K562 (cell line): ENCODE measurements around the gene ATP6V1A. TPM values are rescaled to one million over a fixed set of nuclear protein-coding genes. Genes with fewer than 3 reads are reported as not detected.

Experiments used
- ATAC-seq: fragments of 200-7000 bp; cut with Tn5 transposase; 3 replicates; pipeline ENCODE4 v1.9.1; 2020; ENCODE audit warnings: moderate library complexity
- BruUV-seq: library from RNA; stranded (reverse); fragments of 400-500 nt; replicated peaks from 2 replicates; lab custom pipeline; 2021; lab: Mats Ljungman, UMichigan
- CTCF ChIA-PET: fragments of 300-600 bp; formaldehyde crosslinking; extraction: SDS; loops from one replicate; lab custom pipeline; 2021; ENCODE audit warnings: low intra/inter-chr PET ratio; lab: Yijun Ruan, JAX
- POLR2A ChIA-PET: fragments of 300-600, 350-650 bp; sonication (Branson Sonifier 250); formaldehyde crosslinking; extraction: SDS; loops from one replicate; lab custom pipeline; 2021; ENCODE audit warnings: antibody characterized with exemption, inconsistent platforms; lab: Yijun Ruan, JAX
- DNase-seq, 4 experiments: peaks; one replicate each; pipeline versions ENCODE4 v3.0.0 to v3.0.0-alpha.2; 2011 to 2018; ENCODE audit warnings: low spot score in 3 of 4, mixed read lengths in 3 of 4; ENCODE audit errors: extremely low read depth in 1 of 4
- FAIRE-seq: peaks from 2 replicates; lab custom pipeline; 2011; peaks lifted over from hg19 to GRCh38; lab: Jason Lieb, UNC
- H2AFZ ChIP-seq: 2 replicates; pipeline ENCODE4 v1.6.0; 2011; ENCODE audit warnings: low read depth, low read length, control low read depth, inconsistent platforms
- H3K27ac ChIP-seq: fragments of 200-600 bp; 3 replicates; pipeline ENCODE4 v1.8.0; 2011; ENCODE audit warnings: low read depth, mild to moderate bottlenecking, control low read depth, inconsistent platforms, low read length, moderate library complexity, mixed read lengths; ENCODE audit errors: extremely low read depth
- H3K27me3 ChIP-seq, 2 experiments: fragments of 300-600 bp in 1 of 2; 2 replicates in 1 of 2; 3 replicates in 1 of 2; pipeline versions ENCODE4 v1.6.0 to v1.8.0; 2011; ENCODE audit warnings: inconsistent platforms in 2 of 2, low read length in 2 of 2, mild to moderate bottlenecking in 1 of 2, mixed read lengths in 1 of 2, moderate library complexity in 1 of 2; ENCODE audit not compliant: control insufficient read depth in 2 of 2, insufficient read depth in 2 of 2
- H3K36me3 ChIP-seq: fragments of 300-600 bp; 3 replicates; pipeline ENCODE4 v1.8.0; 2011; ENCODE audit warnings: mild to moderate bottlenecking, low read length, inconsistent platforms; ENCODE audit not compliant: control insufficient read depth, insufficient read depth
- H3K4me1 ChIP-seq, 2 experiments: fragments of 200-600 bp in 1 of 2; replicated peaks in 1 of 2; 2 replicates in 1 of 2; 3 replicates in 1 of 2; pipeline versions ENCODE4 v1.5.1 to v1.8.0; 2011; ENCODE audit warnings: inconsistent platforms in 2 of 2, low read length in 2 of 2, mild to moderate bottlenecking in 1 of 2, mixed read lengths in 1 of 2, moderate library complexity in 1 of 2; ENCODE audit not compliant: control insufficient read depth in 2 of 2, insufficient read depth in 2 of 2
- H3K4me2 ChIP-seq: 2 replicates; pipeline ENCODE4 v1.6.1; 2011; ENCODE audit warnings: low read length, control low read depth, inconsistent platforms, mixed read lengths; ENCODE audit not compliant: insufficient read depth
- H3K4me3 ChIP-seq: fragments of 200-600 bp; sonication (generic), shearing (Covaris generic); 2 replicates; pipeline ENCODE4 v1.5.1; 2016; ENCODE audit warnings: control low read depth, inconsistent platforms
- H3K79me2 ChIP-seq: fragments of 200-600 bp; 3 replicates; pipeline ENCODE4 v1.8.0; 2011; ENCODE audit warnings: low read length, inconsistent platforms; ENCODE audit not compliant: control insufficient read depth, insufficient read depth
- H3K9ac ChIP-seq, 2 experiments: 2 replicates each; pipeline versions ENCODE4 v1.6.0 to v1.6.1; 2011; ENCODE audit warnings: low read depth in 2 of 2, low read length in 2 of 2, control low read depth in 1 of 2, inconsistent platforms in 1 of 2, mild to moderate bottlenecking in 1 of 2, mixed read lengths in 1 of 2; ENCODE audit not compliant: insufficient read depth in 1 of 2
- H3K9me1 ChIP-seq: one replicate; pipeline ENCODE4 v1.6.0; 2011; ENCODE audit warnings: inconsistent platforms, mild to moderate bottlenecking, low read length, moderate library complexity; ENCODE audit not compliant: control insufficient read depth, insufficient read depth
- H3K9me3 ChIP-seq: replicated peaks from 2 replicates; pipeline ENCODE4 v1.5.1; 2011; ENCODE audit warnings: low read depth, low read length, inconsistent platforms; ENCODE audit not compliant: control insufficient read depth, insufficient read depth
- H4K20me1 ChIP-seq: replicated peaks from 2 replicates; pipeline ENCODE4 v1.6.1; 2011; ENCODE audit warnings: low read length, inconsistent platforms, mixed read lengths; ENCODE audit not compliant: control insufficient read depth, insufficient read depth
- POLR2A ChIP-seq: fragments of 450-650 bp; conservative IDR thresholded peaks from 2 replicates; pipeline ENCODE4 v1.6.1; 2016
- SUPT5H ChIP-seq: fragments of 450-650 bp; IDR thresholded peaks from 2 replicates; pipeline ENCODE4 v1.6.1; 2016
- ZNF830 ChIP-seq: fragments of 250-450 bp; sonication (Bioruptor Pico); IDR thresholded peaks from 2 replicates; pipeline ENCODE4 v1.5.0; 2021; ENCODE audit warnings: mild to moderate bottlenecking
- WGBS: fragments of 100-300 bp; shearing (Covaris generic); methylation state at CpG from one replicate; pipeline ENCODE4 v1.1.6; 2016; ENCODE audit warnings: low coverage, mixed read lengths; ENCODE audit not compliant: insufficient coverage; ENCODE audit errors: missing lambda C conversion rate; 5-methylcytosine and 5-hydroxymethylcytosine counted together
- in situ Hi-C: fragments of 300-500 bp; cut with MboI; formaldehyde crosslinking; loops from 4 replicates; pipeline ENCODE4 v1.15.0; 2018; ENCODE audit warnings: inconsistent platforms, mixed read lengths
- intact Hi-C: fragments of 100-400 bp; cut with micrococcal nuclease; formaldehyde crosslinking; loops from 2 replicates; pipeline ENCODE4 v1.14.2; 2022
- polyA plus RNA-seq, 8 experiments: library from polyadenylated mRNA; depleted of rRNA in 4 of 8; stranded (reverse) in 5 of 8; unstranded in 3 of 8; fragments of >200 nt; fragmentation: Nextera tagmentation in 2 of 8; fragmentation: Illumina TruSeq in 1 of 8; extraction: Ambion mirVana in 2 of 8; extraction: Trizol in 1 of 8; gene quantifications; 2 replicates each; pipeline versions ENCODE4 v1.2.1 to v1.2.3, GENCODE V29; 2011 to 2014; ENCODE audit warnings: inconsistent platforms in 1 of 8, missing spikeins in 1 of 8
- total RNA-seq, 7 experiments: library from RNA; depleted of rRNA in 6 of 7; stranded (reverse); fragments of >200 nt in 6 of 7; fragmentation: Illumina TruSeq in 2 of 7; extraction: Trizol in 2 of 7; gene quantifications; 2 replicates each; pipeline versions ENCODE4 v1.2.1 to v1.2.3, GENCODE V29; 2011 to 2021; ENCODE audit warnings: low replicate concordance in 1 of 7
- TF ChIP-seq, protein P1 (sequence below): fragments of 450-650 bp; IDR thresholded peaks from 2 replicates; pipeline ENCODE4 v1.6.1; 2017; ENCODE audit warnings: antibody characterized with exemption
- TF ChIP-seq, protein P2 (sequence below): sonication (generic); formaldehyde crosslinking; IDR thresholded peaks from 2 replicates; pipeline ENCODE4 v1.5.0; 2020; ENCODE audit warnings: missing genetic modification reagents
- TF ChIP-seq, protein P3 (sequence below): fragments of 250-450 bp; sonication (Bioruptor Pico); IDR thresholded peaks from 2 replicates; pipeline ENCODE4 v1.5.0; 2020; ENCODE audit warnings: mild to moderate bottlenecking

ATP6V1A gene
- total and polyA plus RNA-seq, 9 of the 15 experiments (the other 6 are each of a cell fraction or from before 2014, with no cell fraction given) = 23.6 to 57.1 (median 39.9) TPM

DNA sequence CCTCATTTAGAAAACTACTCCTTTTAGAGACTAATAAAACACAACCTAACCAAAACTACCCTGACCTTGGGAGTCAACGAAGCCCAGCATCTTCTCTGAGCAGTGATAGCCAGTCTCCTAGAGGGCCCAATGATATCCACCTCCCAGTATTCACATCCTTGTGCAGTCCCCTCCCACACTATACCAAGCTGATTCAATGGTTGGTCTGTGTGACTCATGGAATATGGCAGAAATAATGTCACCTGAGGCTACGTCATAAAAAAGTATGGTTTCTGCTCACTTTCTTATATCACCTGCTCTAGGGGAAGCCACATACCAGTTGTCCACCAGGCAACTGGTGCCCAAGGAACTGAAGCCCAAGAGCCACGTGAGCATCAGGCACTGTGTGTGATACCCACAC lies 29.0 kb upstream of the ATP6V1A start:
- no peak for DNase-seq
- FAIRE-seq = no peak
- no peak overlapping the region for H3K4me2 ChIP-seq
- no peak overlapping the region for H2AFZ ChIP-seq
- H3K79me2 ChIP-seq = no peaks in the 10 kb centered on the region
- no peak overlapping the region for H3K9ac ChIP-seq
- H3K36me3 ChIP-seq = peaks cover 54% of the 10 kb centered on the region; the same call in 2 of the 3 replicates
- H3K9me3 ChIP-seq = no peaks in the 10 kb centered on the region
- in situ Hi-C loops = no loop called here
- peak; percentile 67; the same call in 2 of the 3 replicates for ATAC-seq
- H3K27ac ChIP-seq = no peak overlapping the region
- TF ChIP-seq ZNF830 (no peak), POLR2A (0 out of 2 replicates have a peak, but pooled peaks have one; percentile 23), SUPT5H (peak; percentile 43; the same call in 1 of the 2 replicates)
- TF ChIP-seq, protein P1, sequence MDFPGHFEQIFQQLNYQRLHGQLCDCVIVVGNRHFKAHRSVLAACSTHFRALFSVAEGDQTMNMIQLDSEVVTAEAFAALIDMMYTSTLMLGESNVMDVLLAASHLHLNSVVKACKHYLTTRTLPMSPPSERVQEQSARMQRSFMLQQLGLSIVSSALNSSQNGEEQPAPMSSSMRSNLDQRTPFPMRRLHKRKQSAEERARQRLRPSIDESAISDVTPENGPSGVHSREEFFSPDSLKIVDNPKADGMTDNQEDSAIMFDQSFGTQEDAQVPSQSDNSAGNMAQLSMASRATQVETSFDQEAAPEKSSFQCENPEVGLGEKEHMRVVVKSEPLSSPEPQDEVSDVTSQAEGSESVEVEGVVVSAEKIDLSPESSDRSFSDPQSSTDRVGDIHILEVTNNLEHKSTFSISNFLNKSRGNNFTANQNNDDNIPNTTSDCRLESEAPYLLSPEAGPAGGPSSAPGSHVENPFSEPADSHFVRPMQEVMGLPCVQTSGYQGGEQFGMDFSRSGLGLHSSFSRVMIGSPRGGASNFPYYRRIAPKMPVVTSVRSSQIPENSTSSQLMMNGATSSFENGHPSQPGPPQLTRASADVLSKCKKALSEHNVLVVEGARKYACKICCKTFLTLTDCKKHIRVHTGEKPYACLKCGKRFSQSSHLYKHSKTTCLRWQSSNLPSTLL = no peak
- TF ChIP-seq, protein P2, sequence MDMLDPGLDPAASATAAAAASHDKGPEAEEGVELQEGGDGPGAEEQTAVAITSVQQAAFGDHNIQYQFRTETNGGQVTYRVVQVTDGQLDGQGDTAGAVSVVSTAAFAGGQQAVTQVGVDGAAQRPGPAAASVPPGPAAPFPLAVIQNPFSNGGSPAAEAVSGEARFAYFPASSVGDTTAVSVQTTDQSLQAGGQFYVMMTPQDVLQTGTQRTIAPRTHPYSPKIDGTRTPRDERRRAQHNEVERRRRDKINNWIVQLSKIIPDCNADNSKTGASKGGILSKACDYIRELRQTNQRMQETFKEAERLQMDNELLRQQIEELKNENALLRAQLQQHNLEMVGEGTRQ (CRISPR knock-in tag) = no peak
- TF ChIP-seq, protein P3, sequence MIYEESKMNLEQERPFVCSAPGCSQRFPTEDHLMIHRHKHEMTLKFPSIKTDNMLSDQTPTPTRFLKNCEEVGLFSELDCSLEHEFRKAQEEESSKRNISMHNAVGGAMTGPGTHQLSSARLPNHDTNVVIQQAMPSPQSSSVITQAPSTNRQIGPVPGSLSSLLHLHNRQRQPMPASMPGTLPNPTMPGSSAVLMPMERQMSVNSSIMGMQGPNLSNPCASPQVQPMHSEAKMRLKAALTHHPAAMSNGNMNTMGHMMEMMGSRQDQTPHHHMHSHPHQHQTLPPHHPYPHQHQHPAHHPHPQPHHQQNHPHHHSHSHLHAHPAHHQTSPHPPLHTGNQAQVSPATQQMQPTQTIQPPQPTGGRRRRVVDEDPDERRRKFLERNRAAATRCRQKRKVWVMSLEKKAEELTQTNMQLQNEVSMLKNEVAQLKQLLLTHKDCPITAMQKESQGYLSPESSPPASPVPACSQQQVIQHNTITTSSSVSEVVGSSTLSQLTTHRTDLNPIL (CRISPR knock-in tag) = no peak
- TF ChIP-seq, all 486 proteins: peak for 2
- Histone ChIP-seq H3K4me1 (no peaks in the 10 kb centered on the region), H3K4me3 (no peak overlapping the region), H3K27me3 (no peaks in the 10 kb centered on the region), H3K9me1 (no peaks in the 10 kb centered on the region), H4K20me1 (no peaks in the 10 kb centered on the region)
- ChIA-PET POLR2A (interaction anchor here (2.0 kb wide), 1 partner anchor 13 kb away, joined by 9 read pairs; no protein-coding TSS in a partner anchor), CTCF (no interaction called here)
- intact Hi-C loops = no loop called here
- no TSS peak for BruUV-seq
- 83% methylated on average over 2 of the region's 3 CpGs for WGBS
